Measurements from ENCODE around the gene LRRC7.

LRRC7 gene

DNA sequence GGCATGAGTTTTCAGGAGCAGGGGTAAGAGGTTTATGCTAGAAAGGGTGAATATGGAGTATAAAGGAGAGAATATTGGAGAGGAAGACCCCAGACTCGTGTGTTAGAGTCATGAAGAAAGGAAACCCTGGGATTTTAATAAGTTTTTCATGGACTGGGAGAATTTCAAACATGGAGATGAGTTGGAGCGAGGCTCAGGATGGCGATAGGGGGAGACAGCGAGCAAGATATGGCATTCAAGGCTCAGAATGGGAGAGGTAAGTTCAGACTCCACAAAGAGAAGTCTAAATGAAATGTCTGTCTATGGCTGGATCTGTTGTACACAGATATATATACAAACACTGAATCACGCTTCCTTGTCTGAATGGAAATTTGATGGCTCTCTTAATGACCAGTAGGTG, 545.1 kb downstream of the LRRC7 start:
- no peak for DNase-seq

DNA sequence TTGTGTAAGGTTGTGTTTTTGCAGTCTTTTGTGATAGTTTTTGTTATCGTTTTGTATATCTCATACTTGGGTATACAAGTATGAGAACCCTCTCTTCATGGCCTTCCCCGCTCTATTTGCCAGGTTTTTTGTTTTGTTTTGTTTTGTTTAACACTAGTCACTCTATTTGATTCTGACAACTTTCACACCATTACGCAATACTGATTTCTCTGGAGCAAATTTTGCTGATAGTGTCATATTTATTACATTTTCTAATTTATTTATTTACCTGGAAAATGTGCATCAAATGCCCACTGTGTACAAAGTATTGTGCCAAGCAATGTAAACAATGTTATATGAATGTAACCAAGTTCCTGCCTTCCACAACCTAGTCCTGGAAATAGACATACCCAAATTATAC, 547.6 kb downstream of the LRRC7 start:
- DNase-seq: no peak

DNA sequence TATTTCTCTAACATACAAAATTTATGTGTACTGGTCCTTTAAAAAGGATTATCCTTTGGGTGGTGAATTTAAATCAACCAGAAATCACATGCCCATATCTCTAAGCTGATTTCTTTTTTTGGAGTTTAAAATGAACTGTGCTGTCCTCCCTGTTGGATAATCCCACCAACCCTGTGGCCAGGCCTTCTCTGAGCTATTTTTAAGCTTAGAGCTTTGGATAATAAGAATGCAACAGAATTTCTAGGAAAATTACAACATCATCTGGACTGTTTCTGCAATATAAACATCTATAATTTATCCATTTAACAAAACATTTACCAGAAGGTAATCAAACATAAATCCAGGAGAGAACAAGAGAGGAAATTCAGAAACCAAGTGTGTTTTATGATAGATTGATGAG, 549.3 kb downstream of the LRRC7 start:
- DNase-seq: no peak

DNA sequence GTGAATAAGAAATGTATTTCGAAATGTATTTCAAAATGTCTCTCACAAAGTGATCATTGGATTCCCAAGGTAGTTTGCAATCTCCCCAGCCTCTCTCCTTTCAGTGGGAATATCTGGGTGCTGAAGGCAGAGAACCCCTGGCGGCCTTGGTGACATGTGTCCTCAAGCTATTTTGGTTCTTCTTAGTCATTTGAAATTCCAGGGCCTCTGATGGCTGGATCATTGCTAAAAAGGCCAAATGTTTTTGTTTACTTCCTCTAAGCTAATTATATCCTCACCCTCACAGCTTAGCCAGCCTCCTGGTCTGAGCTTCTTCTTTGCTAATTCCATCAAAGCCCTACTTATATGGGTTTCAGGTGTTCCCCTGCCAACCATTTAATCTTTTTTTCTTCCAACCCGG, 566.4 kb downstream of the LRRC7 start:
- DNase-seq: peak; percentile 31

GRCh38 chr1:70140343-70140742, 572.6 kb downstream of the LRRC7 start:
- DNase-seq: no peak

DNA sequence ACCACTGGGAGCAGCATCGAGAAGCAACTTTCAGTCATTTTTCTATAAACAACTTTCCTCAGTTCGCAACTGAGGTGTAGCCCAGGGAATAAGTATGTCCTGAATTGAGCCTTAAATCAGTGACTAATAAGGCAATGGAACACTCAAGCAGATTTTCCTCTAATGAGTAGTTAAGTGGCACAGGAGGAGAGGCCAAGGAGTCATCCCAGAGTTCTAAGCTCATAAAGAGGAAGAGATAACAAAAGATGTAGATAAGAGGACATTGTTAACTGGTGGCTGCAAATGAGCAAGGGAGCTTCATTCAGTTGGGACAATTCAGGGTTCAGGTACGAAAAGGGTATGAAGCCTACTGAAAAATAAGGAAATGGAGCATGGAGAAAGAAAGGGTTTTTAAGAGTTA, 573.2 kb downstream of the LRRC7 start:
- no peak for DNase-seq

DNA sequence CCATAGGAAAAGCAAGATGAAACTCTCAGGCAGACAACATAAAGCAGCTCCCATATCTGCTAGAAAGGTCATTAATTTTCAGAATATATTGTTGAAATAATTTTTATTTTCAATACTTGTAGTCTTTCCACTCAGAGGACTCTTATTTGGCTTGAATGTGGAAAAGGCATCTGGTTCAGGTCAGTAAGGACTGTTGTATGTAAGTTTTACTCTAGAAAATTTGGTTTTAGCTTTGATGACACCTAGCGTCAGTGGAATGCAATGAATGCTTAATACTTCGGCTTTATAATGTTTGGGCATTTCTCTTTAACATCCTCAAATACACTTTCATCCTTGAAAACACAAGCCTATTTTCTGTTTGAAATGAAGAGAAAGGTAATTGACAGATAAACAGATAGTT, 574.4 kb downstream of the LRRC7 start:
- DNase-seq: no peak

GRCh38 chr1:70143048-70143659, 575.4 kb downstream of the LRRC7 start:
- no peak for DNase-seq

DNA sequence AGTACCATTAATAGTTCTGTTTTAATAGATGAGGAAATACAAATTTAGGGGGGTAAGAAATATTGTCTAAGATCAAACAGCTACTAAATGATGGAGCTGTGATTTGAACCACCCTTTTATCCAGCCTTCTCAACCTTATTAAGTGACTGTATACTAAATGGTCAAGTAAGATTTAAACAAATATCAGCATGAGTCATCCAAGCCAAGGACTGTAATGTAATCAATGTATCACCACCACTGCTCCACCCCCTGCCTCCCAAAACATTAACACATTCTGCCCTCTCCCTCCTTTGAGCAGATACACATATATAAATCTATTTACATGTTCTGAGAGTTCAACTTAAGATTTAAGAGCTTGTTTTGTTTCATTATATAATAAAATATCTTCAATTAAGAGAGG, 578.8 kb downstream of the LRRC7 start:
- DNase-seq: no peak

- no peak for DNase-seq
Measured at GRCh38 chr1:70150444-70150843, 582.7 kb downstream of the LRRC7 start.

DNA sequence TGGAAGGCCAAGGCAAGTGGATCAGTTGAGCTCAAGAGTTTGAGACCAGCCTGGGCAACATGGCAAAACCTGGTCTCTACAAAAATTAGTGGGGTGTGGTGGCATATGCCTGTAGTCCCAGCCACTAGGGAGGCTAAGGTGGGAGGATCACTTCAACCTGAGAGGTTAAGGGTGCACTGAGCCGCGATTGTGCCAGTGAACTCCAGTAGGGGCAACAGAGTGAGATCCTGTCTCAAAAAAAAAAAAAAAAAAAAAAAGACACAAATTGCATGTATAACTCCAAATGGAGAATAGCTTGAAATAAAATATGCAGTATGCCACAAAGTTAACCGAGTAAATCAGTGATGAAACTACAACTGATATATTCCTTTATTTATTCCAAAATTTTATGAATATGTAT, 586.0 kb downstream of the LRRC7 start:
- no peak for DNase-seq

DNA sequence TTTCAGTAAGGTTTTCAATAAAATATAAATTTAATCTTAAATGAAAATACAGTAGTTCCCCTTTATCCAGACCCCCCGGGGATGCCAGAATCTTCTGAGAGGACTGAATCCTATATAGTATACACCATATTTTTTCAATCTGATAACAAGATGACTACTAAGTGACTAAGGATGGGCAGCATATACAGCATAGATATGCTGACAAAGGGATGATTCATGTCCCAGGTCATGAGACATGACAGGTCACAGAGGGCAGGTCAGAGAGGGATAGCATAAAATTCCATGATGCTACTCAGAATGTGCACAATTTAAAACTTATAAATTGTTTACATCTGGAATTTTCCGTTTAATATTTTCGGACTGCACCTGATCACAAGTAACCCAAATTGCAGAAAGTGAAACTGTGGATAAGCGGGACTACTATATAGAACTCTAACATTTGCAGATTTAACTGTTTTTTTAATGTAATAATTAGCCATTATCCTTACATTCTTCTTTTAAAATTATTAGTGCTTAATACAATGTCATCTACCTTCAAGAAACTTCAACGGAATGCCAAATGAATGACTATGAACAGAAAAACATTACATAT, 588.9 kb downstream of the LRRC7 start:
- DNase-seq: no peak

GRCh38 chr1:70164350-70164749, 596.6 kb downstream of the LRRC7 start:
- no peak for DNase-seq

DNA sequence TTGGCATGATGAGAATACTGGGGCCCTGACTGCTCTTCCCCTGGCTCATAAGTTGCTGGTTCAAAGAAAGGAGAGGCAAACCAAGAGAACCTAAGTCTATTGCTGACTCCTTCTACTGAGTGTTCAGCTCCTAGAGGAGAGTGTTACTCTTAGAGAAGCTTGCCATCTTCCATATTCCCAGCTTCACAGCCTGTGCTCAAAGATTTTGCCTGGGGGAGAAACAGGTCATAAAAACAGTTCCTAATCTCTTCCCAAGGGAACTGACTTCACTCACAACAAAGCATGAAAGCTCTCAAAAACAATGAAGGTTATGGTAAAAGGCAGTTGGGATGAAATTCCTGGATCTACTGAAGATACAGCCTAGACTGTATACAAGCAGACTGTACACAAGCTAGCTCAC, 600.6 kb downstream of the LRRC7 start:
- no peak for DNase-seq

GRCh38 chr1:70169018-70169839, 601.5 kb downstream of the LRRC7 start:
- no peak for DNase-seq

DNA sequence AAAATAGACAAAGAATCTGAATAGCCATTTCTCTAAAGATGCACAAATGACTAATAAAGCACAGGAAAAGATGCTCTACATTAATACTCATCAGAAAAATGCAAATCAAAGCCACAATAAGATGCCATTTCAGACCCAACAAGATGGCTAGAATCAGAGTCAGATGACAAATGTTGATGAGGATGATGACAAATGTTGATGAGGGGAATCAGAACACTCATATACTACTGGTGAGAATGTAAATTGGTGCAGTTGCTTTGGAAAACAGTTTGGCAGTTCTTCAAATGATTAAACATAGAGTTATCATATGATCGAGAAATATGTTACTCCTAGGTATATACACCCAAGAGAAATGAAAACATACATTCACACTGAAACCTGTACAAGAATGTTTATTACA, 603.8 kb downstream of the LRRC7 start:
- no peak for DNase-seq

Measured in MV-4-11 (cell line).